PC-3 (cell line): ENCODE data around the gene ST3GAL5. TPM values are rescaled to one million over a fixed set of nuclear protein-coding genes. Genes with fewer than 3 reads are reported as not detected.

Source experiments
- ATAC-seq: fragments of 200-7000 bp; cut with Tn5 transposase; 2 replicates; pipeline ENCODE4 v1.9.1; 2020; ENCODE audit warnings: mild to moderate bottlenecking, moderate library complexity
- BruUV-seq: library from RNA; stranded (reverse); fragments of 400-500 nt; replicated peaks from 2 replicates; lab custom pipeline; 2021; lab: Mats Ljungman, UMichigan
- CTCF ChIA-PET: fragments of 300-600 bp; sonication (Branson Sonifier 250); formaldehyde crosslinking; loops from one replicate; lab custom pipeline; 2022; ENCODE audit warnings: antibody characterized with exemption; lab: Charles Lee
- POLR2A ChIA-PET: fragments of 300-600 bp; sonication (Branson Sonifier 250); formaldehyde crosslinking; loops from one replicate; lab custom pipeline; 2022; ENCODE audit warnings: antibody characterized with exemption; ENCODE audit not compliant: unreplicated experiment; lab: Charles Lee
- DNase-seq: peaks from one replicate; pipeline ENCODE4 v3.0.0-alpha.2; 2015
- H2AFZ ChIP-seq: fragments of 300-600 bp; sonication (generic); 2 replicates; pipeline ENCODE4 v1.6.0; 2016; ENCODE audit warnings: antibody characterized with exemption, low read length
- H3F3A ChIP-seq: fragments of 300-600 bp; sonication (generic); one replicate; pipeline ENCODE4 v1.6.0; 2017; ENCODE audit warnings: antibody characterized with exemption, low read length, control low read depth, mild to moderate bottlenecking; ENCODE audit not compliant: unreplicated experiment
- H3K27ac ChIP-seq: fragments of 300-600 bp; sonication (generic); 2 replicates; pipeline ENCODE4 v1.5.1; 2016; ENCODE audit warnings: mild to moderate bottlenecking, low read length
- H3K27me3 ChIP-seq: fragments of 300-600 bp; sonication (generic); 2 replicates; pipeline ENCODE4 v1.6.1; 2016; ENCODE audit warnings: low read length, mixed read lengths
- H3K36me3 ChIP-seq: fragments of 300-600 bp; sonication (generic); 2 replicates; pipeline ENCODE4 v1.6.1; 2016; ENCODE audit warnings: low read depth, mixed run types, low read length, mixed read lengths
- H3K4me1 ChIP-seq: fragments of 300-600 bp; sonication (generic); 2 replicates; pipeline ENCODE4 v1.5.1; 2016; ENCODE audit warnings: low read length; ENCODE audit not compliant: insufficient read depth
- H3K4me2 ChIP-seq: fragments of 300-600 bp; sonication (generic); 2 replicates; pipeline ENCODE4 v1.6.0; 2016; ENCODE audit warnings: low read length
- H3K4me3 ChIP-seq: fragments of 300-600 bp; sonication (generic); 2 replicates; pipeline ENCODE4 v1.5.1; 2016; ENCODE audit warnings: mild to moderate bottlenecking, low read length, mixed read lengths
- H3K79me2 ChIP-seq: fragments of 300-600 bp; sonication (generic); 2 replicates; pipeline ENCODE4 v1.6.1; 2017; ENCODE audit warnings: low read length, mixed read lengths
- H3K9ac ChIP-seq: fragments of 300-600 bp; sonication (generic); 2 replicates; pipeline ENCODE4 v1.6.0; 2016; ENCODE audit warnings: mild to moderate bottlenecking, low read length
- H3K9me2 ChIP-seq: fragments of 300-600 bp; sonication (generic); replicated peaks from 2 replicates; pipeline ENCODE4 v1.6.1; 2016; ENCODE audit warnings: mixed run types, low read length, mixed read lengths
- H3K9me3 ChIP-seq: fragments of 300-600 bp; sonication (generic); 2 replicates; pipeline ENCODE4 v1.6.1; 2016; ENCODE audit warnings: low read length, mixed read lengths
- H4K20me1 ChIP-seq: fragments of 300-600 bp; sonication (generic); 2 replicates; pipeline ENCODE4 v1.6.1; 2016; ENCODE audit warnings: low read length, mixed read lengths
- EZH2 ChIP-seq: fragments of 300-600 bp; sonication (generic); IDR thresholded peaks from one replicate; pipeline ENCODE4 v1.6.1; 2017; ENCODE audit warnings: antibody characterized with exemption, mild to moderate bottlenecking, low read length; ENCODE audit not compliant: unreplicated experiment
- EZH2phosphoT487 ChIP-seq: fragments of 300-600 bp; sonication (generic); IDR thresholded peaks from 2 replicates; pipeline ENCODE4 v1.6.1; 2018; ENCODE audit warnings: mild to moderate bottlenecking, antibody characterized with exemption, low read length, borderline replicate concordance
- intact Hi-C: fragments of 100-400 bp; cut with micrococcal nuclease; formaldehyde crosslinking; loops from 2 replicates; pipeline ENCODE4 v1.9.0; 2023
- total RNA-seq: library from RNA; depleted of rRNA; stranded (reverse); fragments of >200 nt; gene quantifications from 2 replicates; pipeline ENCODE4 v1.2.3, GENCODE V29; 2014
- TF ChIP-seq, protein P1 (sequence below): fragments of 300-600 bp; sonication (generic); conservative IDR thresholded peaks from 2 replicates; pipeline ENCODE4 v1.5.1; 2017; ENCODE audit warnings: antibody characterized with exemption, low read depth, mild to moderate bottlenecking, low read length

The ST3GAL5 gene
- total RNA-seq, 1 experiment from 2014 or later, result 0.87 TPM

DNA sequence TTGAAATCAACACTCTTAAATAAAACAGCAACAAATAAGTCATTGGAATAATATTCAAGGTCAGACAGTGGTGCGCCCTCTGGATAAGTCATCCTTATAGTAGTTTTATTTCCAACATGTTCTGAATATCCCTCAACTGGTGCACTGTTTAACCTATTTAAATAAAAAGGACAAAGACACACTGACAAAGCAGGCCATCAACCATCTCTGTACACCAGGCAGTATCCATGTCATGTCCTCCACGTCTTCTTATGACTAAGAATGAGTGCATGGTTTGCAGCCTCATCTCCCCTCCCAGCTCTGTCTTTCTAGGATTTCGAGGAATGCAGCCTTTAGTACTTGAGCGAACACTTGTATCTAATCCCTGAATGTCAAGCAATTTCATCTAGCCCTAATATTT, 42.4 kb downstream of the ST3GAL5 start:
- H3K79me2 ChIP-seq, result no peaks in the 10 kb centered on the region
- peak; percentile 25 for DNase-seq
- H3K4me2 ChIP-seq, result no peak overlapping the region
- H3K36me3 ChIP-seq, result no peaks in the 10 kb centered on the region
- ChIA-PET POLR2A (no interaction called here), CTCF (no interaction called here)
- H3K9me3 ChIP-seq, result no peaks in the 10 kb centered on the region
- no peak overlapping the region for H3K4me3 ChIP-seq
- H2AFZ ChIP-seq, result no peak overlapping the region
- no TSS peak for BruUV-seq
- no peaks in the 10 kb centered on the region for H3K27me3 ChIP-seq
- no peak overlapping the region for H3K27ac ChIP-seq
- no peaks in the 10 kb centered on the region for H3F3A ChIP-seq
- H4K20me1 ChIP-seq, result no peaks in the 10 kb centered on the region
- no peaks in the 10 kb centered on the region for H3K4me1 ChIP-seq
- ATAC-seq, result no peak; the same call in 1 of the 2 replicates
- H3K9me2 ChIP-seq, result no peaks in the 10 kb centered on the region
- intact Hi-C loops, result no loop called here
- no peak for TF ChIP-seq EZH2phosphoT487
- TF ChIP-seq, protein P1, sequence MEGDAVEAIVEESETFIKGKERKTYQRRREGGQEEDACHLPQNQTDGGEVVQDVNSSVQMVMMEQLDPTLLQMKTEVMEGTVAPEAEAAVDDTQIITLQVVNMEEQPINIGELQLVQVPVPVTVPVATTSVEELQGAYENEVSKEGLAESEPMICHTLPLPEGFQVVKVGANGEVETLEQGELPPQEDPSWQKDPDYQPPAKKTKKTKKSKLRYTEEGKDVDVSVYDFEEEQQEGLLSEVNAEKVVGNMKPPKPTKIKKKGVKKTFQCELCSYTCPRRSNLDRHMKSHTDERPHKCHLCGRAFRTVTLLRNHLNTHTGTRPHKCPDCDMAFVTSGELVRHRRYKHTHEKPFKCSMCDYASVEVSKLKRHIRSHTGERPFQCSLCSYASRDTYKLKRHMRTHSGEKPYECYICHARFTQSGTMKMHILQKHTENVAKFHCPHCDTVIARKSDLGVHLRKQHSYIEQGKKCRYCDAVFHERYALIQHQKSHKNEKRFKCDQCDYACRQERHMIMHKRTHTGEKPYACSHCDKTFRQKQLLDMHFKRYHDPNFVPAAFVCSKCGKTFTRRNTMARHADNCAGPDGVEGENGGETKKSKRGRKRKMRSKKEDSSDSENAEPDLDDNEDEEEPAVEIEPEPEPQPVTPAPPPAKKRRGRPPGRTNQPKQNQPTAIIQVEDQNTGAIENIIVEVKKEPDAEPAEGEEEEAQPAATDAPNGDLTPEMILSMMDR, result no peak
- TF ChIP-seq EZH2, result no peak
- H3K9ac ChIP-seq, result no peak overlapping the region

DNA sequence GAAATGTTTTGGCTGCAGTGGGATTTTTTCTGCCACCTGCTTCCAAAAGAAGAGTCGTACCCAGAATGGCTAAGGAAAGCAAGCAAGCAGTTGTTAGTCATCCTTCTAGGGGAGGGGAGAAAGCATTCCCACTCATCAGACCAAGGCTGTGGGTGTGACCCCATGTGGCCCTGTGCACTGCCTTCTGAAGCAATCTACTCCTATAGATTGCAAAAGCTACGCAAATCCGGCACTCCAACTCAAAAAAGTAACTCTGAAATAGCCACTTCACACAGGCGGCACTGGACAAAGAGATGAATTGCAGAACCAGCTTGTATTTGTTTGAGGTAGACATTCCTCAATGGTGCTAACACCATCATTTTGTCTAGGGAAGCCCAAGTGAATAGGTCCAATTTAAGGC, 44.3 kb downstream of the ST3GAL5 start:
- H3K27ac ChIP-seq, result no peak overlapping the region
- no peak for ATAC-seq
- H3K36me3 ChIP-seq, result no peaks in the 10 kb centered on the region
- no peaks in the 10 kb centered on the region for H3K4me1 ChIP-seq
- BruUV-seq, result no TSS peak
- intact Hi-C loops, result no loop called here
- H3K9me3 ChIP-seq, result no peaks in the 10 kb centered on the region
- no peak overlapping the region for H3K9ac ChIP-seq
- H3K27me3 ChIP-seq, result no peaks in the 10 kb centered on the region
- TF ChIP-seq EZH2 (no peak), EZH2phosphoT487 (no peak)
- TF ChIP-seq, protein P1, result no peak
- no peak overlapping the region for H2AFZ ChIP-seq
- no peak overlapping the region for H3K4me3 ChIP-seq
- H3K79me2 ChIP-seq, result no peaks in the 10 kb centered on the region
- no peaks in the 10 kb centered on the region for H3F3A ChIP-seq
- H3K4me2 ChIP-seq, result no peak overlapping the region
- H3K9me2 ChIP-seq, result no peaks in the 10 kb centered on the region
- no peaks in the 10 kb centered on the region for H4K20me1 ChIP-seq
- CTCF ChIA-PET, result no interaction called here
- POLR2A ChIA-PET, result no interaction called here
- DNase-seq, result no peak

DNA sequence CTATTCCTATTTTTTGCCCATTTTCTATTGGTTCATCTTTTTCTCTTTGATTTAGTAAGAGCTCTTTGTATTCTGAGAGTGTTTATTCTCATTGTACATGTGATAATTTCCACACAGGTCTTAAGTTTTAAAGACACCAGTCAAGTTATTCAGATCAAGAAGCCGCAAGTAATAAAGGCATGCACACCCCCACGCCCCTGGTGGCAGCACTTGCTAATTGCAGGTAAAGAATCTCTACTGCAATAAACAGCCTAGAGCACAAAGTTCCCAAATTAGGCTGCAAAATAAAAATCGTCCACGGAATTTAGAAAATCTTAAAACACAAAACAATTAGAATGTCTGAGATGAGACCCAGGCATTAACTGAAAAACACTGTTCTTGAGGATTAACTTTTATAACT, 45.2 kb downstream of the ST3GAL5 start:
- Histone ChIP-seq H3K27ac (no peak overlapping the region), H3K4me3 (no peak overlapping the region), H3K9me3 (no peaks in the 10 kb centered on the region), H3K36me3 (no peaks in the 10 kb centered on the region), H3K79me2 (no peaks in the 10 kb centered on the region), H3K27me3 (no peaks in the 10 kb centered on the region), H4K20me1 (no peaks in the 10 kb centered on the region), H3K4me1 (no peaks in the 10 kb centered on the region), H3F3A (no peaks in the 10 kb centered on the region), H3K9ac (no peak overlapping the region), H3K4me2 (no peak overlapping the region), H2AFZ (no peak overlapping the region), H3K9me2 (no peaks in the 10 kb centered on the region)
- DNase-seq (peak; percentile 63), ATAC-seq (no peak)
- BruUV-seq, result no TSS peak
- intact Hi-C loops, result no loop called here
- TF ChIP-seq, protein P1, result peak; percentile 92
- no peak for TF ChIP-seq EZH2phosphoT487
- CTCF ChIA-PET, result no interaction called here
- POLR2A ChIA-PET, result no interaction called here
